Fibroblast of pulmonary artery (primary cell): ENCODE measurements around the gene SH3RF2.
"Not testable (repeated sequence)": the region's sequence is repeated elsewhere in the genome, so short reads cannot be mapped to it uniquely, and the experiment has no call there.

Experiments
- DNase-seq: peaks from one replicate; pipeline ENCODE4 v3.0.0-alpha.2; 2010; ENCODE audit warnings: low read depth
- H3K4me3 ChIP-seq: replicated peaks from 2 replicates; pipeline ENCODE4 v1.5.1; 2011; ENCODE audit warnings: low read depth, mild to moderate bottlenecking, control low read depth, low read length, moderate library complexity
- TF ChIP-seq, protein P1 (sequence below): IDR thresholded peaks from 2 replicates; pipeline ENCODE4 v1.5.1; 2011; ENCODE audit warnings: mild to moderate bottlenecking, control low read depth, low read length, inconsistent platforms; ENCODE audit errors: missing control alignments

The SH3RF2 gene

DNA sequence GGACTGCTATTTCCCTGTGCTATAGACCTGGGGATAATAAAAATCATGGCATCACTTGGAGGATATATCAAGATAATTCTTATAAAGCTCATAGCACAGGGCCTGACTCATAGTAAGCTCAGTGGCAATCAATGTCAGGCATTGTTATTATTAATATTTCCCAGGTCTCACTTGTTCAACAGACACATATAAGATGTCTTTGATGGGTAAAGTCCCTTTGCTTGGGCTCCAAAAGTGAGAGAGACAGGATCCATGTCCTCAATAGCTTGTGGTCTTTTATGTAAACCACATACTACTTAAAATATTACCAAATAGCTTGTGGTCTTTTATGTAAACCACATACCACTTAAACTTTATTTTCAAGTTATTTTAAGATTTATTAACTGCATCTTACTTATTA is 11.2 kb downstream of the SH3RF2 start:
- no peak overlapping the region for H3K4me3 ChIP-seq
- TF ChIP-seq, protein P1, sequence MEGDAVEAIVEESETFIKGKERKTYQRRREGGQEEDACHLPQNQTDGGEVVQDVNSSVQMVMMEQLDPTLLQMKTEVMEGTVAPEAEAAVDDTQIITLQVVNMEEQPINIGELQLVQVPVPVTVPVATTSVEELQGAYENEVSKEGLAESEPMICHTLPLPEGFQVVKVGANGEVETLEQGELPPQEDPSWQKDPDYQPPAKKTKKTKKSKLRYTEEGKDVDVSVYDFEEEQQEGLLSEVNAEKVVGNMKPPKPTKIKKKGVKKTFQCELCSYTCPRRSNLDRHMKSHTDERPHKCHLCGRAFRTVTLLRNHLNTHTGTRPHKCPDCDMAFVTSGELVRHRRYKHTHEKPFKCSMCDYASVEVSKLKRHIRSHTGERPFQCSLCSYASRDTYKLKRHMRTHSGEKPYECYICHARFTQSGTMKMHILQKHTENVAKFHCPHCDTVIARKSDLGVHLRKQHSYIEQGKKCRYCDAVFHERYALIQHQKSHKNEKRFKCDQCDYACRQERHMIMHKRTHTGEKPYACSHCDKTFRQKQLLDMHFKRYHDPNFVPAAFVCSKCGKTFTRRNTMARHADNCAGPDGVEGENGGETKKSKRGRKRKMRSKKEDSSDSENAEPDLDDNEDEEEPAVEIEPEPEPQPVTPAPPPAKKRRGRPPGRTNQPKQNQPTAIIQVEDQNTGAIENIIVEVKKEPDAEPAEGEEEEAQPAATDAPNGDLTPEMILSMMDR: no peak
- DNase-seq: no peak

DNA sequence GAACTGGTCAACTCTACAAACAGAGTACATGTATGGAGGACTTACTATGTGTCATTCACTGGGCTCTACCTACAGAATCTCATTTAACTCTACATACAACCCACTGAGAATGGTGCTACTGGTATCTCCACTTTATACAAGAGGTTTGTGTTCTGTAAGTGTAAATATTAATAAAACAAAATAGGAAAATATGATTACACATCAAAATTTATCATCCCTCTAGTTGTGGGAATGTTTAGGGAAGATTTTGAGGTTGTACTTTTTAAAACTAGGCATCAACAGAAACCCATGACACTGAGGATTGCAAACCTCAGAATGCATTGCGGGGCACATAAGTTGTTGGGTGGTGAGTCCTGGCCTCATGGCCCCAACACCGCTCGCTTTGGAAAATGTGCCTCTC is 11.7 kb downstream of the SH3RF2 start:
- TF ChIP-seq, protein P1: no peak
- no peak for DNase-seq
- H3K4me3 ChIP-seq: no peak overlapping the region

DNA sequence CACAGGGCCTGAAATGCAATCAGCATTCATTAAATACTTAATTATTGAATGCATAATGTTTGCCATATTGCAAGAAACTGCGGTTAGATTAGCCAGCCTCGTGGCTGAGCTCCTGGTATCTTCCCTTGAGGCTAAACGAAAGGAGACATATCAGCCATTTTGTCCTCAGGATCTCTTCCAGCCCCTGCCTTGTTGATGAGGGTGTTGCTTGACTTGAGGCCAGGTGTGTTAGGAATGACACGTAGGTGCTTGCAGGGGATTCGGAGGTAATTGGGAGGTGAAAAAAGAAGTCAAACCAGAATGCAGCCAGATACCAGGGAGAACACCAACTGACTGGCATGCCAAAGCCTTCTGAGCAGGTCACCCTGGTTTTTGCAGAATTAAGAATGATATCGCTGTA is 12.5 kb downstream of the SH3RF2 start:
- no peak for DNase-seq
- H3K4me3 ChIP-seq: no peak overlapping the region
- TF ChIP-seq, protein P1: no peak

DNA sequence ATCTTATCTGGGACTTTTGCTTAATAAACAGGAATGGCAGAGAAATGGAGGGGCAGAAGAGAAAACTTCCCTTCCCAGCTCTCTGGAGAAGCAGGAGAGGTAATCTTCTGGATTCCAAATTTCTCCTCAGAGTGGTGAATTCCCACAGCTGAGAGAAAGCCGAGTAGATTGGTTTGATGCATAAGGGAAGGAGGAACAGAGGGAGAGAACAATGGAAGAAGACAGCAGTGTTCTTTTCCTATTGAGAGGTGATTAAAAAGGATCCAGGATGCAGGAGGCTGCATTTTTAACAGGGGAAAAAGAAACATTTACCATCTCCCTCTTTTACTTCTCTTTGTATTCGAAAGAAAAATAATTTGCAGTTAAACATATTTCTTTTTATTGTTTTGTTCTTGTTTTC is 13.1 kb downstream of the SH3RF2 start:
- TF ChIP-seq, protein P1: no peak
- H3K4me3 ChIP-seq: no peak overlapping the region

DNA sequence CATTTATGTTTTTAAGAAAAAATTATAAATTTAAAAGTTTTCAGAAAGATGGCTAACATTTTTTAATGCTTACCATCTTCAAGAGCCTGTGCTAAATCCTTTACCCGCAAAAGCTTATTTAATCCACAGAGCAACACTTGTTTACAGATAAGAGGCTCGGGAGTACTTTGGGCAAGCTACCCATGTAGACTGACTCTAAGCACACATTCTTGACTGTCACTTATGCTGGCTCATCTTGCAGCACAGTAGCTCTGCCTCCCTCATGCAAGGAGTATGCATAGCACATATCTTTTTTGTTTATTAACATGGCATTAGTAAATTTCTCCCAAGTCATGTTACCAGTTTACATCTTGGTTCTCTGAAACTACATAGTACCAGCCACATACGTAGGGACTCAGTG is 14.7 kb downstream of the SH3RF2 start:
- TF ChIP-seq, protein P1: no peak
- H3K4me3 ChIP-seq: no peak overlapping the region
- no peak for DNase-seq

More for the DNA sequence above, 13.1 kb downstream of the SH3RF2 start:
- DNase-seq: no peak

DNA sequence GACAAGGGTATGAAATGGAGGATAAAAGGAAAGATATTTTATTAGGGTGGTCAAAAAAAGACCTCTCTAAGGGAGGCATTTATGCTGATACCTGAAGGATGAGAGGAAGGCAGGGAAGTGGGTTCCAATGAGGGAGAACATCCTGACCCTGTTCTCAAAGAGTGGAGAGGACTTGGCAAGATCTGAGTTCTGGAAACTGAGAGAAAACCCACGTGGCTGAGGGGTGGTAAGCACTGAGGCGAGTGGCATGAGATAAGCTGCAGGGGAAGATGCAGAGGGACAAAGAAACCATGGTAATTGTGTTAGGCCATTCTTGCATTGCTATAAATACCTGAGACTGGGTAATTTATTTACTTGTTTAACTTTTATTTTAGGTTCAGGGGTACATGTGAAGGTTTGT is 16.8 kb downstream of the SH3RF2 start:
- TF ChIP-seq, protein P1: no peak
- DNase-seq: no peak
- no peak overlapping the region for H3K4me3 ChIP-seq

DNA sequence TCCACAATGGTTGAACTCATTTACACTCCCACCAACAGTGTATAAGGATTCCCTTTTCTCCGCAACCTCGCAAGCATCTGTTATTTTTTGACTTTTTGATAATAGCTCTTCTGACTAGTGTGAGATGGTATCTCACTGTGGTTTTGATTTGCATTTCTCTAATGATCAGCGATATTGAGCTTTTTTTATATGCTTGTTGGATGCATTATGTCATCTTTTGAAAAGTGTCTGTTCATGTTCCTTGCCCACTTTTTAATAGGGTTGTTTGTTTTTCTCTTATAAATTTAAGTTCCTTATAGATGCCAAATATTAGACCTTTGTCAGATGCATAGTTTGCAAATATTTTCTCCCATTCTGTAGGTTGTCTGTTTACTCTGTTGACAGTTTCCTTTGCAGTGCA is 17.8 kb downstream of the SH3RF2 start:
- H3K4me3 ChIP-seq, DNase-seq: not testable (repeated sequence)

DNA sequence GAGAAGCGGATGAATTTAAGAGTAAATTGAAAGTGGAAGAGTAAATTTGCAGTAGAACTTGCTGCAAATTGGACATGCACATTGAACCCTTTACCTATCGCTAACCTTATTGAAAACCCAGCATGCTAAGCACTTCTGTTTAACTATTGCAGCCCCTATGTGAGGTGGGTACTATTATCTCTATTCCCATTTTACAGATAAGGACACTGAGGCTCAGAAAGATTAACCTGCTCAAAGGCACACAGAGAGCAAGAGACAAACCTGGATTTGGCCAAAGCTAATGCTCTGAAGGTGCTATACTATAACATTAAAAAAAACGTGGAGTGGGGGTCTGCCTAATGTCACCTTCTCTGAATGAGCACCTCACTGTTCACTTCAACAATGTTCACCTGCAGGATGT is 21.0 kb downstream of the SH3RF2 start:
- TF ChIP-seq, protein P1: no peak
- DNase-seq: no peak
- H3K4me3 ChIP-seq: no peak overlapping the region
